ENCODE data around the gene PCMT1.
"Not testable (repeated sequence)": the region's sequence is repeated elsewhere in the genome, so short reads cannot be mapped to it uniquely, and the experiment has no call there.

PCMT1 gene

GRCh38 chr6:149750136-149750609 is 632 bp downstream of the PCMT1 start:
- peak; percentile 38 for DNase-seq (ENCODE audit: low read depth)
- peak overlapping the region; percentile 97 for H3K4me3 ChIP-seq (replicated peaks; ENCODE audit: low read depth, low read length)
- no peak for TF ChIP-seq CTCF (IDR thresholded peaks at IDR 0.05; ENCODE audit: low read length, missing control alignments)

GRCh38 chr6:149751239-149751638 is 1.7 kb downstream of the PCMT1 start:
- DNase-seq (ENCODE audit: low read depth): no peak
- TF ChIP-seq CTCF (IDR thresholded peaks at IDR 0.05; ENCODE audit: low read length, missing control alignments): no peak
- no peak overlapping the region for H3K4me3 ChIP-seq (replicated peaks; ENCODE audit: low read depth, low read length)

- H3K4me3 ChIP-seq (replicated peaks; ENCODE audit: low read depth, low read length); DNase-seq (ENCODE audit: low read depth): not testable (repeated sequence)
Measured at GRCh38 chr6:149751920-149752319, 2.4 kb downstream of the PCMT1 start.

- DNase-seq (ENCODE audit: low read depth): peak; percentile 7
- no peak for TF ChIP-seq CTCF (IDR thresholded peaks at IDR 0.05; ENCODE audit: low read length, missing control alignments)
- H3K4me3 ChIP-seq (replicated peaks; ENCODE audit: low read depth, low read length): no peak overlapping the region
Measured at GRCh38 chr6:149752600-149753373, 3.2 kb downstream of the PCMT1 start.

- not testable (repeated sequence) for H3K4me3 ChIP-seq (replicated peaks; ENCODE audit: low read depth, low read length); DNase-seq (ENCODE audit: low read depth)
Measured at GRCh38 chr6:149753374-149753637, 3.8 kb downstream of the PCMT1 start.

GRCh38 chr6:149754548-149754947 is 5.0 kb downstream of the PCMT1 start:
- no peak for DNase-seq (ENCODE audit: low read depth)
- TF ChIP-seq CTCF (IDR thresholded peaks at IDR 0.05; ENCODE audit: low read length, missing control alignments): no peak
- no peak overlapping the region for H3K4me3 ChIP-seq (replicated peaks; ENCODE audit: low read depth, low read length)

- H3K4me3 ChIP-seq (replicated peaks; ENCODE audit: low read depth, low read length): no peak overlapping the region
- TF ChIP-seq CTCF (IDR thresholded peaks at IDR 0.05; ENCODE audit: low read length, missing control alignments): no peak
- DNase-seq (ENCODE audit: low read depth): no peak
Measured at GRCh38 chr6:149755300-149756260, 6.0 kb downstream of the PCMT1 start.
